A172 (cell line): Measurements from ENCODE around the gene IFT25. TPM values are rescaled to one million over a fixed set of nuclear protein-coding genes. Genes with fewer than 3 reads are reported as not detected.

Experiments used
- DNase-seq: peaks from one replicate; pipeline ENCODE4 v3.0.0-alpha.2; 2015; ENCODE audit warnings: low spot score
- total RNA-seq: library from RNA; depleted of rRNA; stranded (reverse); fragments of >200 nt; shearing (Covaris generic); gene quantifications from 2 replicates; pipeline ENCODE4 v1.2.3, GENCODE V29; 2014

IFT25 gene
- total RNA-seq, 1 experiment from 2014 or later: 69.7 TPM

GRCh38 chr1:53957194-53957818 lies 11.8 kb upstream of the IFT25 start:
- peak; percentile 94 for DNase-seq

DNA sequence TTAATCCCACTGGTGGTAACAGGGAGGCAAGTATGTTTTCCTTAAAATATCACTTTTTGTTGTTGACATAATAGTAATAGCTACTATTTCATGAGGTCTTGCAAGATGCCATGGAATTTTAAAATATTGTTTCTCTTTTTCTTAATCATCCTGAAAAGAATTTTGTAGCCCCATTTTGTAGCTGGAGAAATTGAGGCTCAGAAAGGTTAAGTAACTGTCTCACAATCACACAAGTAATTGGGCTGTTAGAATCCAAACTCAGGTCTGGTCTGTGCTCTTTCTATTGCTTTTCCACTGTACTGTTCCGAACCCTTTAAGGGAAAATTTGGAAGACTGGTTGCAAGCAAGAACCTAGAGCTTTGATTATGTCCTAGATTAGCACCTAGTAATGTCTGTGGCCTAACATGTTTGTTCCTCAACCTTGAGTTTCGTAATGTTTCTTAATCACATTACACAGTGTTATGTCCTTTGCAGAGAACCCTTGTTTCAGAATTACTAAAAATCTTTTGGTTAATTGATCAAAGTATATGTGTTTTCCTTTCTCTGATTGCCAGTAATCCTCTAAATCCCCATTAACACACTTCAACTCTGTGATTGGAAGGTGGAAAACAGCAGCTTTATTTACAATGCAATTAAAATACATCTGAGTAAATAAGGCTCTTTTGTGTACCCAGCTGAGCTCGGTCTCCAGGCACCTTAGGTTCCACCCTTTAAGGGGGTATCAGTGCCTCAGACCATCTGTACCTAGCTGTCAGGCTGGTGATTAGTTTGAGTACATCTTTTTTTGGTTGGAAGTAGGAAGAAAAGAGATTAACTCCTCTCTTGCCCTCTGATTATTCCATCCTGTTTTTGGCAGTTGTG lies 11.0 kb upstream of the IFT25 start:
- no peak for DNase-seq

GRCh38 chr1:53954128-53954527 lies 8.6 kb upstream of the IFT25 start:
- DNase-seq: no peak

GRCh38 chr1:53951697-53952096 lies 6.2 kb upstream of the IFT25 start:
- DNase-seq: no peak

DNA sequence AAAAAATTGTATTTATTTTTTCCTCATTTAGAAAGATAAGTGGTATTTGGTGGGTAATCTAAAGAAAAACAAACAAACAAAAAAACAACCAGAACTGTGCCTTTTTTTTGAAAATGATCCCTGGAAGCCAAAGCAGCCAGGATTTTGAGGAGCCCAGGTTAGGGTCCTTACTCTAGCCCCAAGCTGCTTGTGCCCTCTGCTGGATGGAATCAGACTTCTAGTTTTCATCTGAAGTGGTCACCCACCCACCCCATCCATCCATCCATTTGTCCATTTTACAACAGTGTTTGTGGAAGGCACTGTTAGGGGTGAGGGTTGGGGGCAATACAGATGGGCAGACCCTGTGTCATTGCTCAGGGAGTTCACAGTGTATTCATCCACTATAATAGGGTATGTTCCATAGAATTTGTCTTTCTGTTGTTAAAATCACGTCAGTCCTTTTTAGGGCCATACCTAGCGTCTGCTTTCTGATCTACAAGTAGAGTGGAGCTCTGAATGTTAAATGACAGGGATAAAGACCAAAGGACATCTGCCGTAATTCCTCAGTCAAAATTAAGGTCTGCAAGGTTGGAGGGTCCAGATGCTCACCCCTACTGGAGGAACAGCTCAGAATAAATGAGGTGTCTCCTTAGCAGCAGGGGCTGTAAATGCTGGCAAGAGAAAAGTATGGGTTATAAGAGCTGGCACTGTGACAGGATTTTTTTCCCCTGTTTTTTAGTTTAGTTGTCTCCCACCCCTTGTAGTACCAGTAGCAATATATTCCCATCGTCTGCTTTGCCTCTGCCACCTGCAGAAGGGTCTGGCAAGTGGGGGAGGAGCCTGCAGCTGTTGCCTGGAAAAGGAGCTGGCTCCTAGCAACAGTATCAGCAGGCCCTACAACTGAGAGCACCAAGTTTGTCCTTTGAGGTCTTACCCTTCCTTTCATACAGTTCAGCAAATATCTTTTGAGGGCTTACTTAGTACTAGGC lies 3.8 kb upstream of the IFT25 start:
- DNase-seq: peak; percentile 19

GRCh38 chr1:53948291-53948690 lies 2.8 kb upstream of the IFT25 start:
- no peak for DNase-seq

GRCh38 chr1:53947172-53947907 lies 1.8 kb upstream of the IFT25 start:
- no peak for DNase-seq

- DNase-seq: no peak
Observed at GRCh38 chr1:53946252-53947171, 1.0 kb upstream of the IFT25 start, which contains the start of gene LRRC42. TSS of gene LRRC42 (plus strand) at chr1:53946350. CDS start at chr1:53952000, 5,650 bp downstream.

DNA sequence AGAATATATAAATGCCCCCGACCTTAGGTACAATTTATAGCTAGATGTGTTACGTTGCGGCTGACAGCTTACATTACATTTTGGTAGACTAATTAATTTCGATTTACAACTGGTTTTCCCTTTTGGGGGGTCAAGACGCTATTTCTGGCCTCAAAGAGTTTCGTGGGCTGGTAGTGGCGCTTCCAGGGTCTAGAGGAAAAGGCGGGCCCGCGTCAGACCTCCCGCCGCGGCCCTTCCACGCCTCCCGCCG lies 391 bp downstream of the IFT25 start:
- DNase-seq: peak; percentile 54

GRCh38 chr1:53944469-53945182 lies 873 bp downstream of the IFT25 start:
- no peak for DNase-seq

GRCh38 chr1:53943490-53944043 lies 1.9 kb downstream of the IFT25 start:
- DNase-seq: no peak

DNA sequence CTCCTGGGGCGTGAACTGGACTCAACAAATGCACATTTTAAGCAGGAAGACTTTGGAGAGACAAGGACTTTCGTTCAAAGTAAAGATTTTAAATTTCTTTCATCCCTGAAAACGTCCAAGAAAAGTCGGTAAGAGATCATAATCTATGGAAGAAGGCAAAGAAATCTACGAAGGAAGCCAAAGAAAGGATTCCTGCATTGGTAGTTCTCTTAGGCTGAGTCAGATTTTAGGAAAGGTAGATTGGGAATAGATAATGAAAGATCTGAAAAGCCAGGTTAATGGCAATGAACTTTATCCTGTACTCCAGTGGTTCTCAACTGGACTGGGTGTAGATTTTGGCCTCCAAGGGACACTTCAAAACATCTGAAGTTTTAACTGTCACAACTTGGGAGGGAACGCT lies 2.4 kb downstream of the IFT25 start:
- no peak for DNase-seq

GRCh38 chr1:53942127-53942957 lies 3.2 kb downstream of the IFT25 start:
- DNase-seq: no peak

GRCh38 chr1:53938136-53938830 lies 7.2 kb downstream of the IFT25 start:
- no peak for DNase-seq

DNA sequence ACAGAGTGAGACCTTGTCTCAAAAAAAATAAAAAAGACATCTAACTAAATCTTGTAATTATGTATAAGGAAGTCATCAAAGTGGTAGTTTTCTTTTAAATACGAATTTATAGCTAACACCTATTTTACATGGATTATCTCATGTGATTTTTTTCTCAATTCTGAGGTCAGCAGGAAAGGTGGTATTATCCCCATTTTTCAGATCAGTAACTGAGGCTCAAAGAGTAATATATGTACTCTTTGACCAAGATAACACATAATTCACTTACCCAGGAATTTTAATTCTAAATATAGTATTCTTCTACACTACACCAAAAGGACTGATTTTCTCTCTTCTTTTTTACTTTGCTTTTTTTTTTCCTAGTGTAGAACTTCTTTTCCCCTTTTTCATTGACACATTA lies 9.1 kb downstream of the IFT25 start:
- DNase-seq: no peak

- peak; percentile 20 for DNase-seq
Observed at GRCh38 chr1:53934170-53934765, 11.2 kb downstream of the IFT25 start.

GRCh38 chr1:53931523-53931922 lies 14.0 kb downstream of the IFT25 start:
- no peak for DNase-seq

DNA sequence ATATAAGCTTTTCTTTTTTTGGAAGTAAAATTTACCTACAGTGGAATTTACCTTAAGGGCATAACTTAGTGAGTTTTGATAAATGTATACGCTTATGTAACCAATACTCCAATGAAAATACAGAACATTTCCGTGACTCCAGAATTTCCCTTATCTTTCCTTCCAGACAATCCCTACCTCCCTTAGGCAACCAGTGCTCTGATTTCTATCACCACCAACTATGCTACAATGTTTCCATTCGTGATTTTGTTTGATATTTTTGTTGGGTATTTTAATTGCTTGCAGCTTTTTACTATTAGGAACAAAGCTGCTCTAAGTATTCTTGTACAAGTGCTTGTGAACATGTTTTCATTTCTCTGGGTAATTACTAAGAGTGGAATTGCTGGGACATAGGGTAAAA lies 14.6 kb downstream of the IFT25 start:
- DNase-seq: no peak
